DOHH2 (cell line): ENCODE data around the gene CD2.

ENCODE experiments used
- H3F3A ChIP-seq: fragments of 200-600 bp; sonication (generic), shearing (Covaris generic); 2 replicates; pipeline ENCODE4 v1.6.0; 2016; ENCODE audit warnings: antibody characterized with exemption, mild to moderate bottlenecking; ENCODE audit not compliant: control insufficient read depth, insufficient read depth
- H3K27ac ChIP-seq: fragments of 200-600 bp; sonication (generic); 2 replicates; pipeline ENCODE4 v1.5.1; 2014; ENCODE audit warnings: low read depth, mild to moderate bottlenecking, low read length, moderate library complexity
- H3K27me3 ChIP-seq: fragments of 200-600 bp; sonication (generic); 2 replicates; pipeline ENCODE4 v1.6.1; 2014; ENCODE audit warnings: mild to moderate bottlenecking, low read length, mixed read lengths; ENCODE audit not compliant: control insufficient read depth
- H3K36me3 ChIP-seq: fragments of 200-600 bp; sonication (generic); 2 replicates; pipeline ENCODE4 v1.6.1; 2014; ENCODE audit warnings: mild to moderate bottlenecking, low read length, moderate library complexity, mixed read lengths; ENCODE audit not compliant: control insufficient read depth
- H3K4me1 ChIP-seq: fragments of 200-600 bp; sonication (generic); 2 replicates; pipeline ENCODE4 v1.6.1; 2014; ENCODE audit warnings: mild to moderate bottlenecking, low read length, mixed read lengths; ENCODE audit not compliant: control insufficient read depth
- H3K4me2 ChIP-seq: fragments of 200-600 bp; sonication (generic); 2 replicates; pipeline ENCODE4 v1.6.0; 2014; ENCODE audit warnings: mild to moderate bottlenecking, low read length, moderate library complexity
- H3K4me3 ChIP-seq: fragments of 200-600 bp; sonication (generic); 2 replicates; pipeline ENCODE4 v1.5.1; 2014; ENCODE audit warnings: mild to moderate bottlenecking, low read length, mixed read lengths
- H3K79me2 ChIP-seq: fragments of 200-600 bp; sonication (generic); 2 replicates; pipeline ENCODE4 v1.6.1; 2014; ENCODE audit warnings: mild to moderate bottlenecking, low read length, mixed read lengths; ENCODE audit not compliant: control insufficient read depth
- H3K9me2 ChIP-seq: fragments of 200-600 bp; sonication (generic); replicated peaks from 2 replicates; pipeline ENCODE4 v1.6.1; 2014; ENCODE audit warnings: mild to moderate bottlenecking, low read length, mixed read lengths; ENCODE audit not compliant: control insufficient read depth
- H3K9me3 ChIP-seq: fragments of 200-600 bp; sonication (generic); 2 replicates; pipeline ENCODE4 v1.6.1; 2014; ENCODE audit warnings: antibody characterized with exemption, low read length, mixed read lengths; ENCODE audit not compliant: control insufficient read depth, insufficient read depth
- H4K20me1 ChIP-seq: fragments of 200-600 bp; sonication (generic); 2 replicates; pipeline ENCODE4 v1.6.0; 2014; ENCODE audit warnings: low read depth, mild to moderate bottlenecking, antibody characterized with exemption, low read length, moderate library complexity; ENCODE audit not compliant: control insufficient read depth, insufficient read depth
- EZH2phosphoT487 ChIP-seq: fragments of 200-600 bp; sonication (generic); IDR thresholded peaks from 2 replicates; pipeline ENCODE4 v1.6.1; 2017; ENCODE audit warnings: borderline replicate concordance, mild to moderate bottlenecking, antibody characterized with exemption, low read length, moderate library complexity, mixed read lengths
- TF ChIP-seq, protein P1 (sequence below): fragments of 200-600 bp; sonication (generic); IDR thresholded peaks from one replicate; pipeline ENCODE4 v1.5.1; 2014; ENCODE audit warnings: antibody characterized with exemption, mild to moderate bottlenecking, low read depth, low read length; ENCODE audit not compliant: poor library complexity, severe bottlenecking

Gene CD2

DNA sequence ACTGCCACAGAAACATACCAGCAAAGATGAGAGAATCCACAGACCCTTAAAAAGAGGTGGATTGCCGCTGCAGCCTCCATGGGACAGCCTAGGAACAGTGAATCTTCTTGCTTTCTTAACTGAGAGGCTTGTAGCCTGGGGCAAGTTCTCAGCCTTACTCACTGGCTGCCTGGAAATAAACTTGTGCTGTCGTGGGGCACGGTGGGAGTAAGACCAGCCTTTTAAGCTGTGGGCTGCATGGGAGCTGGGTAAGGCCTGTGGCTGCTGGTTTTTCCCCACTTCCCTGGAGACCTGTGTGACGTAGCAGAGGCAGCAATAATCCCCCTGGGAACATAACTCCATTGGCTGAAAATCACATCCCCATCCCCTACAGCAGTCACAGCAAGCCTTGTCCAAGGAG lies 30.8 kb downstream of the CD2 start:
- Histone ChIP-seq H3K36me3 (no peaks in the 10 kb centered on the region), H3K4me3 (no peak overlapping the region), H3K27me3 (no peaks in the 10 kb centered on the region; the same call in 1 of the 2 replicates), H3K4me2 (no peak overlapping the region), H3K79me2 (no peaks in the 10 kb centered on the region), H3K9me2 (no peaks in the 10 kb centered on the region), H3K27ac (no peak overlapping the region), H3K4me1 (no peaks in the 10 kb centered on the region), H3K9me3 (no peaks in the 10 kb centered on the region), H4K20me1 (no peaks in the 10 kb centered on the region), H3F3A (no peaks in the 10 kb centered on the region)
- TF ChIP-seq EZH2phosphoT487 = no peak
- TF ChIP-seq, protein P1, sequence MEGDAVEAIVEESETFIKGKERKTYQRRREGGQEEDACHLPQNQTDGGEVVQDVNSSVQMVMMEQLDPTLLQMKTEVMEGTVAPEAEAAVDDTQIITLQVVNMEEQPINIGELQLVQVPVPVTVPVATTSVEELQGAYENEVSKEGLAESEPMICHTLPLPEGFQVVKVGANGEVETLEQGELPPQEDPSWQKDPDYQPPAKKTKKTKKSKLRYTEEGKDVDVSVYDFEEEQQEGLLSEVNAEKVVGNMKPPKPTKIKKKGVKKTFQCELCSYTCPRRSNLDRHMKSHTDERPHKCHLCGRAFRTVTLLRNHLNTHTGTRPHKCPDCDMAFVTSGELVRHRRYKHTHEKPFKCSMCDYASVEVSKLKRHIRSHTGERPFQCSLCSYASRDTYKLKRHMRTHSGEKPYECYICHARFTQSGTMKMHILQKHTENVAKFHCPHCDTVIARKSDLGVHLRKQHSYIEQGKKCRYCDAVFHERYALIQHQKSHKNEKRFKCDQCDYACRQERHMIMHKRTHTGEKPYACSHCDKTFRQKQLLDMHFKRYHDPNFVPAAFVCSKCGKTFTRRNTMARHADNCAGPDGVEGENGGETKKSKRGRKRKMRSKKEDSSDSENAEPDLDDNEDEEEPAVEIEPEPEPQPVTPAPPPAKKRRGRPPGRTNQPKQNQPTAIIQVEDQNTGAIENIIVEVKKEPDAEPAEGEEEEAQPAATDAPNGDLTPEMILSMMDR = no peak

DNA sequence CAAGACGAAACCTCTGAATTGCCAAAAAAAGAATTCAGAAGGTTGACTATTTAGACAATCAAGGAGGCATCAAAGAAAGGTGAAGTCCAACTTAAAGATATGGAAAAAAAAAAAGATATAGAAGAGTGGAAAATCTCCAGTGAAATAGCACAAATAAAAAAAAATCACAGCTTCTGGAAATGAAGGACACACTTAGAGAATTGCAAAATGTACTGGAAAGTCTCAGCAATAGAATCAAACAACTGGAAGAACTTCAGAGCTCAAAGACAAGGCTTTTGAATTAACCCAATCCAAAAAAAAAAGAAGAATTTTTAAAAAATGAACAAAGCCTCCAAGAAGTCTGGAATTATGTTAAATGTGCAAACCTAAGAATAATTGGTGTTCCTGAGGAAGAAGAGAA lies 31.8 kb downstream of the CD2 start:
- Histone ChIP-seq H3K4me2 (no peak overlapping the region), H3K9me3 (no peaks in the 10 kb centered on the region), H3F3A (no peaks in the 10 kb centered on the region), H4K20me1 (no peaks in the 10 kb centered on the region), H3K4me1 (no peaks in the 10 kb centered on the region), H3K9me2 (no peaks in the 10 kb centered on the region), H3K36me3 (no peaks in the 10 kb centered on the region), H3K27me3 (no peaks in the 10 kb centered on the region; the same call in 1 of the 2 replicates), H3K4me3 (no peak overlapping the region), H3K27ac (no peak overlapping the region), H3K79me2 (no peaks in the 10 kb centered on the region)
- TF ChIP-seq, protein P1 = no peak
- TF ChIP-seq EZH2phosphoT487 = no peak

DNA sequence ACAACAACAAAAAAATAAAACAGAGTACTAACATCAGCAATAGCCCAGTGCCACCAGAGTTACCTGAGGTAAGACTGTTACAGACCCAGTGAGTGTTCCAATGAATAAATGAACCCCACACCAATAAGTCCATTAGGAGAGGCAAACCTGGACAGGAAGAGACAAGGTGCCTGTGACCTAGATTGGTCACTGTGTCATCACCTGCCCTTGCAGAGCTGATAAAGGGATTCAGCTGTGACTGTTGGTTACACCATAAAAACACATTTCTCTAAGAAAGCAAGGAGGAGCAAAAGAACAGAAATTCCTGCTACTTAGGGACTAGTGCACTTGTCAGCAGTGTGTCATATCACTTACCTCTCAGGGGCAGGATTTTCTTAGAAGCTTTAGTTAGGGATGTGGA lies 37.5 kb downstream of the CD2 start:
- Histone ChIP-seq H3K36me3 (no peaks in the 10 kb centered on the region), H3K4me2 (no peak overlapping the region), H3K9me3 (no peaks in the 10 kb centered on the region), H3K79me2 (no peaks in the 10 kb centered on the region), H4K20me1 (no peaks in the 10 kb centered on the region), H3K4me3 (no peak overlapping the region), H3K9me2 (no peaks in the 10 kb centered on the region), H3F3A (no peaks in the 10 kb centered on the region), H3K27me3 (no peaks in the 10 kb centered on the region), H3K4me1 (peaks cover 6% of the 10 kb centered on the region), H3K27ac (no peak overlapping the region)
- TF ChIP-seq EZH2phosphoT487 = no peak
- TF ChIP-seq, protein P1 = no peak

DNA sequence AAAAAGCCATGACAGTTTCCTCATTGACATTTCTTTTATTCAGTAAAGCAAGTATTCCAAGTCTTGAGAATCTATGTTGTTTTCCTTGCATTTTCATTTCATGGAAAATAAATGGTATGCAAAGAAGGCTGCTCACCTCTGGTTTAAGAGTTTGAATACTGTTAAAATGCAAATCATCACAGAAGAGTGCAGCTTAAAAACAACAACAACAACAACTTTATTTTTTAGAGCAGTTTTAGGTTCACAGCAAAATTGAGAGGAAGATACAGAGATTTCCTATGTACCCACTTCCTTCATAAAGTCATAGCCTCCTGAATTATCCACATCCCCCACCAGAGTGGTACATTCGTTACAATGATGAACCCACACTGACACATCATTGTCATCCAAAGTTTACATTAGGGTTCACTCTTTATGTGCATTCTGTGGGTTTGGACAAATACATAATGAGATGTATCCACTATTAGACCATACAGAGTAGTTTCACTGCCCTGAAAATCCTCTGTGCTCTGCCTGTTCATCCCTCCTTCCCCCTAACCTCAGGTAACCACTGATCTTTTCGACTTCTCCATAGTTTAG lies 39.2 kb downstream of the CD2 start:
- H3K4me3 ChIP-seq = no peak overlapping the region
- H3K9me2 ChIP-seq = no peaks in the 10 kb centered on the region
- H3K9me3 ChIP-seq = no peaks in the 10 kb centered on the region
- H3K79me2 ChIP-seq = no peaks in the 10 kb centered on the region
- no peak overlapping the region for H3K4me2 ChIP-seq
- H3K36me3 ChIP-seq = no peaks in the 10 kb centered on the region
- no peak for TF ChIP-seq EZH2phosphoT487
- TF ChIP-seq, protein P1 = no peak
- no peaks in the 10 kb centered on the region for H3K27me3 ChIP-seq
- H3K27ac ChIP-seq = no peak overlapping the region
- peaks cover 6% of the 10 kb centered on the region for H3K4me1 ChIP-seq
- H3F3A ChIP-seq = no peaks in the 10 kb centered on the region
- H4K20me1 ChIP-seq = no peaks in the 10 kb centered on the region
